Activated T-helper 17 cell treated with anti-CD3 and anti-CD28 coated beads, Interleukin-2, amount 50 U/mL, for 72 hours (primary cell): ENCODE results near the gene ADAM12. TPM values are rescaled to one million over a fixed set of nuclear protein-coding genes. Genes with fewer than 3 reads are reported as not detected.

Experiments
- ATAC-seq: fragments of 150-1000 bp; cut with Tn5 transposase; replicated peaks from 2 replicates; pipeline ENCODE4 v1.10.0; 2021; ENCODE audit warnings: mild to moderate bottlenecking, moderate library complexity
- H3K27ac Mint-ChIP-seq: one replicate; pipeline ENCODE4 v1.8.0; 2022; ENCODE audit warnings: mixed read lengths
- H3K27me3 Mint-ChIP-seq: one replicate; pipeline ENCODE4 v1.8.0; 2022; ENCODE audit warnings: mixed read lengths
- H3K36me3 Mint-ChIP-seq: one replicate; pipeline ENCODE4 v1.8.0; 2022; ENCODE audit warnings: low read depth, mild to moderate bottlenecking, mixed read lengths
- H3K4me1 Mint-ChIP-seq: one replicate; pipeline ENCODE4 v1.8.0; 2022; ENCODE audit warnings: mixed read lengths
- H3K4me3 Mint-ChIP-seq: one replicate; pipeline ENCODE4 v1.8.0; 2022; ENCODE audit warnings: mild to moderate bottlenecking, mixed read lengths
- H3K9me3 Mint-ChIP-seq: one replicate; pipeline ENCODE4 v1.8.0; 2022; ENCODE audit warnings: mixed read lengths
- total RNA-seq, 2 donors: library from RNA; stranded (reverse); gene quantifications; one replicate each; pipeline ENCODE4 v1.2.3, GENCODE V29; 2022

The ADAM12 gene
- total RNA-seq, 2 donors from 2014 or later, result 8.4 to 25.5 TPM

- H3K27ac Mint-ChIP-seq, result no peak overlapping the region
- ATAC-seq, result no peak
- H3K36me3 Mint-ChIP-seq, result no peaks in the 10 kb centered on the region
- peaks cover 3% of the 10 kb centered on the region for H3K27me3 Mint-ChIP-seq
- no peaks in the 10 kb centered on the region for H3K9me3 Mint-ChIP-seq
- H3K4me1 Mint-ChIP-seq, result no peaks in the 10 kb centered on the region
- H3K4me3 Mint-ChIP-seq, result no peak overlapping the region
Observed at GRCh38 chr10:126004752-126005151, 383.5 kb downstream of the ADAM12 start.

GRCh38 chr10:126001576-126001975 is 386.7 kb downstream of the ADAM12 start:
- Mint-ChIP-seq H3K27me3 (peaks cover 7% of the 10 kb centered on the region), H3K4me3 (no peak overlapping the region), H3K27ac (no peak overlapping the region), H3K4me1 (no peaks in the 10 kb centered on the region), H3K9me3 (no peaks in the 10 kb centered on the region), H3K36me3 (no peaks in the 10 kb centered on the region)
- ATAC-seq, result no peak

- H3K4me1 Mint-ChIP-seq, result no peaks in the 10 kb centered on the region
- no peak for ATAC-seq
- H3K9me3 Mint-ChIP-seq, result no peaks in the 10 kb centered on the region
- peaks cover 11% of the 10 kb centered on the region for H3K27me3 Mint-ChIP-seq
- H3K4me3 Mint-ChIP-seq, result no peak overlapping the region
- H3K27ac Mint-ChIP-seq, result no peak overlapping the region
- no peaks in the 10 kb centered on the region for H3K36me3 Mint-ChIP-seq
Observed at GRCh38 chr10:125999694-126000093, 388.6 kb downstream of the ADAM12 start.

GRCh38 chr10:125997586-125997985 is 390.7 kb downstream of the ADAM12 start:
- H3K4me1 Mint-ChIP-seq, result no peaks in the 10 kb centered on the region
- no peak overlapping the region for H3K4me3 Mint-ChIP-seq
- H3K27ac Mint-ChIP-seq, result no peak overlapping the region
- no peak for ATAC-seq
- no peaks in the 10 kb centered on the region for H3K36me3 Mint-ChIP-seq
- H3K27me3 Mint-ChIP-seq, result peaks cover 8% of the 10 kb centered on the region
- no peaks in the 10 kb centered on the region for H3K9me3 Mint-ChIP-seq

- Mint-ChIP-seq H3K4me3 (no peak overlapping the region), H3K27ac (no peak overlapping the region), H3K9me3 (no peaks in the 10 kb centered on the region), H3K4me1 (no peaks in the 10 kb centered on the region), H3K27me3 (peaks cover 8% of the 10 kb centered on the region), H3K36me3 (no peaks in the 10 kb centered on the region)
- no peak for ATAC-seq
Observed at GRCh38 chr10:125995726-125996304, 392.5 kb downstream of the ADAM12 start.

- Mint-ChIP-seq H3K27ac (no peak overlapping the region), H3K9me3 (no peaks in the 10 kb centered on the region), H3K4me3 (no peak overlapping the region), H3K27me3 (peaks cover 8% of the 10 kb centered on the region), H3K36me3 (no peaks in the 10 kb centered on the region), H3K4me1 (no peaks in the 10 kb centered on the region)
- no peak for ATAC-seq
Observed at GRCh38 chr10:125994601-125995000, 393.7 kb downstream of the ADAM12 start.

- no peaks in the 10 kb centered on the region for H3K4me1 Mint-ChIP-seq
- peaks cover 6% of the 10 kb centered on the region for H3K27me3 Mint-ChIP-seq
- H3K4me3 Mint-ChIP-seq, result no peak overlapping the region
- H3K27ac Mint-ChIP-seq, result no peak overlapping the region
- H3K9me3 Mint-ChIP-seq, result no peaks in the 10 kb centered on the region
- no peak for ATAC-seq
- no peaks in the 10 kb centered on the region for H3K36me3 Mint-ChIP-seq
Observed at GRCh38 chr10:125992254-125992653, 396.0 kb downstream of the ADAM12 start.

- H3K27me3 Mint-ChIP-seq, result peaks cover 4% of the 10 kb centered on the region
- ATAC-seq, result no peak
- H3K36me3 Mint-ChIP-seq, result no peaks in the 10 kb centered on the region
- no peak overlapping the region for H3K4me3 Mint-ChIP-seq
- H3K27ac Mint-ChIP-seq, result no peak overlapping the region
- no peaks in the 10 kb centered on the region for H3K9me3 Mint-ChIP-seq
- H3K4me1 Mint-ChIP-seq, result no peaks in the 10 kb centered on the region
Observed at GRCh38 chr10:125991392-125991791, 396.9 kb downstream of the ADAM12 start.

- H3K9me3 Mint-ChIP-seq, result no peaks in the 10 kb centered on the region
- H3K4me3 Mint-ChIP-seq, result no peak overlapping the region
- ATAC-seq, result peak; percentile 14
- no peaks in the 10 kb centered on the region for H3K36me3 Mint-ChIP-seq
- H3K4me1 Mint-ChIP-seq, result no peaks in the 10 kb centered on the region
- peaks cover 4% of the 10 kb centered on the region for H3K27me3 Mint-ChIP-seq
- H3K27ac Mint-ChIP-seq, result no peak overlapping the region
Observed at GRCh38 chr10:125990974-125991373, 397.3 kb downstream of the ADAM12 start.

GRCh38 chr10:125989791-125990190 is 398.5 kb downstream of the ADAM12 start:
- Mint-ChIP-seq H3K9me3 (no peaks in the 10 kb centered on the region), H3K4me1 (no peaks in the 10 kb centered on the region), H3K27me3 (no peaks in the 10 kb centered on the region), H3K36me3 (no peaks in the 10 kb centered on the region), H3K4me3 (no peak overlapping the region), H3K27ac (no peak overlapping the region)
- no peak for ATAC-seq

- H3K4me3 Mint-ChIP-seq, result no peak overlapping the region
- no peaks in the 10 kb centered on the region for H3K9me3 Mint-ChIP-seq
- H3K4me1 Mint-ChIP-seq, result no peaks in the 10 kb centered on the region
- no peak overlapping the region for H3K27ac Mint-ChIP-seq
- no peak for ATAC-seq
- no peaks in the 10 kb centered on the region for H3K36me3 Mint-ChIP-seq
- peaks cover 3% of the 10 kb centered on the region for H3K27me3 Mint-ChIP-seq
Observed at GRCh38 chr10:125985557-125986240, 402.6 kb downstream of the ADAM12 start.

- Mint-ChIP-seq H3K9me3 (no peaks in the 10 kb centered on the region), H3K4me1 (no peaks in the 10 kb centered on the region), H3K4me3 (no peak overlapping the region), H3K36me3 (no peaks in the 10 kb centered on the region), H3K27me3 (peaks cover 3% of the 10 kb centered on the region), H3K27ac (no peak overlapping the region)
- no peak for ATAC-seq
Observed at GRCh38 chr10:125984865-125985495, 403.3 kb downstream of the ADAM12 start.

GRCh38 chr10:125984346-125984745 is 403.9 kb downstream of the ADAM12 start:
- Mint-ChIP-seq H3K4me1 (no peaks in the 10 kb centered on the region), H3K27ac (no peak overlapping the region), H3K27me3 (peaks cover 3% of the 10 kb centered on the region), H3K4me3 (no peak overlapping the region), H3K9me3 (no peaks in the 10 kb centered on the region), H3K36me3 (no peaks in the 10 kb centered on the region)
- ATAC-seq, result no peak

GRCh38 chr10:125983656-125984055 is 404.6 kb downstream of the ADAM12 start:
- Mint-ChIP-seq H3K27me3 (peaks cover 3% of the 10 kb centered on the region), H3K4me1 (no peaks in the 10 kb centered on the region), H3K9me3 (no peaks in the 10 kb centered on the region), H3K36me3 (no peaks in the 10 kb centered on the region), H3K27ac (no peak overlapping the region), H3K4me3 (no peak overlapping the region)
- no peak for ATAC-seq

- Mint-ChIP-seq H3K4me1 (no peaks in the 10 kb centered on the region), H3K9me3 (no peaks in the 10 kb centered on the region), H3K27me3 (peaks cover 3% of the 10 kb centered on the region), H3K27ac (no peak overlapping the region), H3K4me3 (no peak overlapping the region), H3K36me3 (no peaks in the 10 kb centered on the region)
- ATAC-seq, result no peak
Observed at GRCh38 chr10:125983161-125983560, 405.1 kb downstream of the ADAM12 start.
